ENCODE data around the gene LRP4. TPM values are rescaled to one million over a fixed set of nuclear protein-coding genes. Genes with fewer than 3 reads are reported as not detected.

LRP4 gene
- total and polyA plus RNA-seq, 2 of the 13 experiments (the other 11 are each of a cell fraction or from before 2014, with no cell fraction given), result 4.7 to 13.3 TPM

- peaks cover 3% of the 10 kb centered on the region for H4K20me1 ChIP-seq (ENCODE audit: insufficient read depth, low read length)
- no peak overlapping the region for H3K4me2 ChIP-seq (ENCODE audit: low read depth, low read length)
- ChIA-PET CTCF (ENCODE audit: low intra/inter-chr PET ratio, low total read pairs) (no interaction called here), POLR2A (no interaction called here)
- H2AFZ ChIP-seq (ENCODE audit: low read length), result no peak overlapping the region
- no peak overlapping the region for H3K9ac ChIP-seq (ENCODE audit: insufficient read depth, low read depth, low read length)
- H3K79me2 ChIP-seq (ENCODE audit: insufficient read depth, low read length), result peaks cover 94% of the 10 kb centered on the region
- H3K9me3 ChIP-seq (ENCODE audit: low read length), result no peaks in the 10 kb centered on the region
- intact Hi-C loops (cut with micrococcal nuclease; ENCODE audit: unreplicated experiment), result no loop called here
- no peak for ATAC-seq
- WGBS (ENCODE audit: low lambda C conversion rate), result 95% methylated on average over 5 of the region's 5 CpGs
- H3K4me3 ChIP-seq (replicated peaks in 1 of 3; ENCODE audit: insufficient read depth in 1 of 3, low read depth in 2 of 3, low read length in 3 of 3), result no peak overlapping the region
- no peaks in the 10 kb centered on the region for H3K27me3 ChIP-seq (ENCODE audit: control insufficient read depth in 1 of 2, insufficient read depth in 2 of 2, low read length in 2 of 2)
- no peak for DNase-seq (ENCODE audit: low spot score)
- in situ Hi-C loops (cut with HindIII; ENCODE audit: extremely low pct_ligation_motif_present, low pct_unique_long_range_greater_than_20kb), result no loop called here
- H3K27ac ChIP-seq (ENCODE audit: extremely low read length, insufficient read depth, low read length), result no peak overlapping the region
- peaks cover 44% of the 10 kb centered on the region for H3K4me1 ChIP-seq (ENCODE audit: insufficient read depth, low read length)
- FAIRE-seq, result no peak
- BruUV-seq (replicated peaks), result no TSS peak
- no peaks in the 10 kb centered on the region; a peak in 1 of 5 replicates for H3K36me3 ChIP-seq (replicated peaks in 1 of 2; ENCODE audit: control insufficient read depth in 1 of 2, insufficient read depth in 2 of 2, low read length in 2 of 2)
- TF ChIP-seq JARID2 (CRISPR knock-in tag; IDR thresholded peaks at IDR 0.05; ENCODE audit: insufficient replicate concordance), result no peak
- no peak for TF ChIP-seq SIN3B (IDR thresholded peaks at IDR 0.05; ENCODE audit: low read length)
- no peak for TF ChIP-seq ZKSCAN1 (IDR thresholded peaks at IDR 0.05; ENCODE audit: low read length)
- no peak for TF ChIP-seq ZNF687 (CRISPR knock-in tag; IDR thresholded peaks at IDR 0.05)
- no peak for TF ChIP-seq NAIF1 (CRISPR knock-in tag; IDR thresholded peaks at IDR 0.05; ENCODE audit: borderline replicate concordance)
- TF ChIP-seq PTBP1 (IDR thresholded peaks at IDR 0.05; ENCODE audit: low read depth, low read length, poor library complexity, severe bottlenecking), result no peak
- no peak for TF ChIP-seq ZNF775 (CRISPR knock-in tag; IDR thresholded peaks at IDR 0.05; ENCODE audit: borderline replicate concordance)
- TF ChIP-seq ZNF574 (CRISPR knock-in tag; IDR thresholded peaks at IDR 0.05), result no peak
- no peak for TF ChIP-seq BCLAF1 (IDR thresholded peaks at IDR 0.05)
- TF ChIP-seq USF2 (IDR thresholded peaks at IDR 0.05; ENCODE audit: low read depth, low read length), result no peak
- no peak for TF ChIP-seq USF2 (CRISPR knock-in tag; IDR thresholded peaks at IDR 0.05; ENCODE audit: borderline replicate concordance)
- no peak for TF ChIP-seq SMARCE1 (IDR thresholded peaks at IDR 0.05; ENCODE audit: borderline replicate concordance)
Observed at GRCh38 chr11:46832511-46833214, 85.7 kb downstream of the LRP4 start.

All from HepG2 (cell line).